Glutamatergic neuron (in vitro differentiated cells): Measurements from ENCODE around the gene MIPEP. TPM values are rescaled to one million over a fixed set of nuclear protein-coding genes. Genes with fewer than 3 reads are reported as not detected.

ENCODE experiments used
- DNase-seq: peaks from one replicate; pipeline ENCODE4 v3.0.0; 2022
- H3K27ac Mint-ChIP-seq: one replicate; pipeline ENCODE4 v1.8.0; 2020; ENCODE audit warnings: mild to moderate bottlenecking, mixed read lengths, inconsistent platforms; ENCODE audit not compliant: unreplicated experiment
- H3K27me3 Mint-ChIP-seq: one replicate; pipeline ENCODE4 v1.8.0; 2020; ENCODE audit warnings: mild to moderate bottlenecking, moderate library complexity, mixed read lengths, inconsistent platforms; ENCODE audit not compliant: unreplicated experiment
- H3K36me3 Mint-ChIP-seq: one replicate; pipeline ENCODE4 v1.8.0; 2020; ENCODE audit warnings: mild to moderate bottlenecking, mixed read lengths, inconsistent platforms; ENCODE audit not compliant: unreplicated experiment
- H3K4me1 Mint-ChIP-seq: one replicate; pipeline ENCODE4 v1.8.0; 2020; ENCODE audit warnings: mild to moderate bottlenecking, low read depth, mixed read lengths, inconsistent platforms; ENCODE audit not compliant: unreplicated experiment
- H3K4me3 Mint-ChIP-seq: one replicate; pipeline ENCODE4 v1.8.0; 2020; ENCODE audit warnings: mild to moderate bottlenecking, mixed read lengths, inconsistent platforms; ENCODE audit not compliant: unreplicated experiment
- H3K9me3 Mint-ChIP-seq: one replicate; pipeline ENCODE4 v1.8.0; 2020; ENCODE audit warnings: mild to moderate bottlenecking, moderate library complexity, mixed read lengths, inconsistent platforms; ENCODE audit not compliant: unreplicated experiment
- CTCF ChIP-seq: fragments of 200-600 bp; sonication (generic); IDR thresholded peaks from one replicate; pipeline ENCODE4 v1.5.0; 2021; ENCODE audit not compliant: partially characterized antibody, unreplicated experiment
- long read RNA-seq: library from polyadenylated mRNA; unstranded; transcript quantifications from one replicate; pipeline ENCODE4 v2.0.0, GENCODE V29; 2020; ENCODE audit not compliant: unreplicated experiment
- total RNA-seq: library from RNA; stranded (reverse); fragmentation: NEBNext Ultra II Directional; extraction: Animal tissue kit (Norgen Biotek cat#: 25700); gene quantifications from one replicate; pipeline ENCODE4 v1.2.1, GENCODE V29; 2021; ENCODE audit not compliant: unreplicated experiment

Gene MIPEP
- 7.1 TPM for total RNA-seq
- long read RNA-seq, partial matches to known transcripts, result 1 of 4 reads
- long read RNA-seq, other reads (novel, unspliced or antisense), result 0 of 4 reads

DNA sequence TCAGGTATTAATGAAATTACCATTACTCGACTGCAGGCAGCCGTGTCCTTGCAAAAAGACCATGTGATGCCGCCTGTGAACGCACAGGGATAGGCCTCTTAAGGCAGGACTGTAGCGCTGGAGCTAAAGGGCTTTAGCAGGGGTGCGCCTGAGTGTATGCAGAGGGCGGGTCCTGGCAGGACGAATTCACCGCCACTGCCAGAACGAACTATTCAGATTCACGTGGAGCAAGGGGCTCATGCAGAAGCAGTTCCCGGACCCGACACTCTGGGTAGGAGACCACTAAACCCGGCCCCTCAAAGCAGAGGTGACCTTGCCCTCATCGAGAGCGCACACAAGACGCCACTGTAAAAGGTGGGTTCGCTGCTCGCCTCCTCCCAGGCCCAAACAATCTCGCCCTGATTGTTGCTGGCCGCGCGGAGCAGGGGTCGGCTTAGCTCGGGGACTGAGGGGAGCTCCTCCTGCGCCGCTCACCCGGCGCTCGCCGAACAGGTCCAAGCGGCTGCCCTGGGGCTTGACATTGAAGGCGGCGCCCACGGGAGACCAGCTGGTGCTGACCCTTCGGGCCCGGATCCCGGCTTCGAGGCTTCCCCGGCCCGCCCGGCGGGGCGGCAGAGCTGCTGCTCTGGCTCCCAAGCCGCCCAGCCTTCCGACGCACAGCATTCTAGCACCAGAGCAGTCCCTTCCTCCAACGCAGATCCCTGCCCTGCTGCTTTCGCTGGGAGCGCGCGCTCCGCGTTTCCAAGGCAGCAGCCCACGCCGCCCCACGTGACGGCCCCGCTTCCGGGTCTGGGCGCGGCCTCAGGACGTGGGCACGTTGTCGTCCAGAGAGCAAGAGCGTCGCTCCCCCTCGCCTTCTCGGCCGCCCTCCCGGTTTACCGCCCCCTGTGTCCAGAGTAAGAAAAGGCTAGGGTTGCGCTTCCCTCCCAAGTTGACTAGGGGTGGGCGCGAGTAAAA lies at the start of gene MIPEP:
Gene MIPEP (minus strand): TSS at position 743 of the 957 bp plus-strand sequence. CDS start 80 bp downstream, at position 663.
- Mint-ChIP-seq H3K4me1 (peaks cover 14% of the 10 kb centered on the region), H3K27me3 (peaks cover 2% of the 10 kb centered on the region), H3K4me3 (peak within 1 kb of the TSS; percentile 84), H3K36me3 (no peaks in the 10 kb centered on the region), H3K9me3 (peaks cover 3% of the 10 kb centered on the region), H3K27ac (peak within 1 kb of the TSS; percentile 68)
- peak; percentile 53 for TF ChIP-seq CTCF
- peak; percentile 94 for DNase-seq

- no peak for TF ChIP-seq CTCF
- H3K27me3 Mint-ChIP-seq, result no peaks in the 10 kb centered on the region
- H3K36me3 Mint-ChIP-seq, result peaks cover 11% of the 10 kb centered on the region
- peaks cover 5% of the 10 kb centered on the region for H3K9me3 Mint-ChIP-seq
- H3K4me1 Mint-ChIP-seq, result no peaks in the 10 kb centered on the region
- no peak overlapping the region for H3K27ac Mint-ChIP-seq
- H3K4me3 Mint-ChIP-seq, result no peak overlapping the region
- DNase-seq, result no peak
Measured at GRCh38 chr13:23934520-23934919, 45.3 kb upstream of the MIPEP start.

- Mint-ChIP-seq H3K36me3 (no peaks in the 10 kb centered on the region), H3K4me3 (no peak overlapping the region), H3K9me3 (no peaks in the 10 kb centered on the region), H3K4me1 (no peaks in the 10 kb centered on the region), H3K27me3 (no peaks in the 10 kb centered on the region), H3K27ac (no peak overlapping the region)
- no peak for DNase-seq
- TF ChIP-seq CTCF, result no peak
Measured at GRCh38 chr13:23928985-23929384, 39.8 kb upstream of the MIPEP start.

DNA sequence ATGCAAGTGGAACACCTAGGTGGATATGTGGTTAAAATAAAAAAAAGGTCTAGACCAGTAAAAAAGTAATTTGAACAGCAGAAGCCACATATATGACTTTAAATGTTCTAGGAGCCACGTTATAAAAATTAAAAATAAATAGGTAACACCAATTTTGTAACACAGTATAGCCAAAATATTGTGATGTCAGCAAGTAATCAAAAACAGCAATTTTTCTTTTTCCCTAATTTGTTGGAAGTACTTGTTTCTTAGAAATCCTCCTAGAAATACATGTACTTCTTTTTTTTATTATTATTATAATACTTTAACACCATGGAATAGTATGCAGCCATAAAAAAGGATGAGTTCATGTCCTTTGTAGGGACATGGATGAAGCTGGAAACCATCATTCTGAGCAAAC lies 33.8 kb upstream of the MIPEP start:
- H3K4me3 Mint-ChIP-seq, result no peak overlapping the region
- H3K27ac Mint-ChIP-seq, result no peak overlapping the region
- peaks cover 2% of the 10 kb centered on the region for H3K27me3 Mint-ChIP-seq
- TF ChIP-seq CTCF, result no peak
- no peaks in the 10 kb centered on the region for H3K9me3 Mint-ChIP-seq
- H3K36me3 Mint-ChIP-seq, result peaks cover under 1% of the 10 kb centered on the region
- no peak for DNase-seq
- H3K4me1 Mint-ChIP-seq, result no peaks in the 10 kb centered on the region
